HS-5 (cell line): ENCODE data around the gene UNC13B.

Source experiments
- DNase-seq: peaks from one replicate; pipeline ENCODE4 v3.0.0-alpha.2; 2012; ENCODE audit warnings: low read depth

Gene UNC13B

DNA sequence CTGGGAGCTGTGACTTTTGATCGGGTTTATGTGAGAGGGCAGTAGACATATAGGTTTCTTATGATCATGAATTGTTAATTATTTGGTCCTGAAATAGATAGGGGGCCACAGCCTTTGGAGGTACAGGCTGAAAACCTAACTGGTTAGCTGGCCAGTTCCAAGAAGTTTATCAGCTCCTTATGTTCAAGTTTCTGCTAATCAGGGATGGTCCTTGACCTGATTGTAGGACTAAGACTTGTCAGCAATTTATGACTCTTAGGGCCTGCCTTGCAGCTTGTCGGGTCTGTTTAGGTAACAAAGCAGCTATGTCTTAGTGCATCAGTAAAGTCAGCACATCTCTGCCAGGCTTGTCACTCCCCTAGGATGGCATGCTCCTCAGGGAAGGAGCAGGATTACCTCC, 176.3 kb downstream of the UNC13B start:
- no peak for DNase-seq

DNA sequence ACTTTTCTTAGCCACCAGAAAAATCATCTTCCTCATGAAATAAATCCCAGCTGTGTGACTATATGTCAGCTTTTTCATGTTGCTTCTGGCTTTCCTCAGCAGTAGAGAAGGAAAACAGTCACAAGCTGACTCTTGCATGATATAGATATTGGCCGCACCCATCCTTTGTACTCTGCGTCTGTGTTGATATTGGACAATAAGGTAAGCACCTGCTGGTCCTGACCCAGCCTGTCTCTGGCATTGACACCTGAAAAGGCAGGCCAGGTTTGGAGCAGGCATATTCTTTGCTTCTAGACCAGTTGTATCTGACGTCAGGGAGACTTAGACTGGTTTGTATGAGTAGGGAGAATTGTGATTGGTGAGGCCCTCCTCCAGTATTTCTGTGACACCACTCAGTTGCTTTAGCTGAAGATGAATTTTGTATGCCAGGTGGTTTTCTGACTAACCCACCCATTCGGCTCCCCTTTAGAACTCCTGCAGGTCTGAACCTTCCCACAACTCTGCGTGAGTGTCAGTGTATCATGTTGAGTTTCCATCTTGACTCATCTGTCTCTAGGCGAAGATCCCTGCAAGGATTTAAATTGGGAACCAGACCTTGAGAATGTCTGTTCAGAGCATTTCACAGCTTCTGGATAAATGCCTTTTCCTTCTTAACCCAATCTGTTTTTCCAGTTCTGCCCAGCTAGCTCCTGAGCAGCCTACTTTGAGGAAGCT, 176.9 kb downstream of the UNC13B start:
- DNase-seq, result no peak

GRCh38 chr9:35340046-35340445, 178.2 kb downstream of the UNC13B start:
- no peak for DNase-seq

- DNase-seq, result no peak
These were observed 179.2 kb downstream of the UNC13B start for GRCh38 chr9:35341021-35341420.

- DNase-seq, result no peak
These were observed 179.8 kb downstream of the UNC13B start for GRCh38 chr9:35341585-35341984.

DNA sequence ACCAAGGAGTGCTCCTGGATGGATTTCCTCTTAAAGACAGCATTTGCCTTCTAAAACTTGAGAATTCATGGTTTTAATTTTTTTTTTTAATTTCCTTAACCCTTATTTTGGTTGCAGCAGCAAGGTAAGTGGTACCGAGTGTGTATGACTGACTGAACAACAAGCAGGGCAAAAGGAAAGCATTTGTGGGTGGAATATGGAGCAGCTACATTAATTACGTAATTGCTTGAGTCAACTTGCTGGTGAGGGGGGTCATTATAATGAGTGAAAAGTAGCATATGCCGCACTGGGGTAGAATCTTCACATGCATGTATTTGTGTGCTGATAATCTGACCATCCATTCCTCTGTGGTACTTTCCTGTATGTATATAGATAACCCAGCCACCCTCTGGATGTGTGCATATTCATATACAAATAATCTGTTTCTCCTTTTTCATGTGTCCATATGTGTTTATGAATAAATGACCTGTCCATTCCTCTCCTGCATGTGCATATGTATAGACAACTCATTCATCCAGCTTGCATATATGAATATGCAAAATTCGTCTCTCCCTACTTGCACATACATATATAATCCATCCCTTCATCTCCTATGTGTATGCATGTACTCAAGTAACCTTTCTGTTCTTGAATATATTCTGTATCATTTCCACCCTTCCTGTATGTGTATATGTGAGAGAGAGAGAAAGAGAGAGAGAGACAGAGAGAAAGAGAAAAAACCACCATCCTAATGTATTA, 180.6 kb downstream of the UNC13B start:
- DNase-seq, result no peak

- DNase-seq, result no peak
These were observed 186.3 kb downstream of the UNC13B start for GRCh38 chr9:35348109-35348508.

- DNase-seq, result no peak
These were observed 187.6 kb downstream of the UNC13B start for GRCh38 chr9:35349287-35349990.

GRCh38 chr9:35350212-35350611, 188.4 kb downstream of the UNC13B start:
- DNase-seq, result no peak

DNA sequence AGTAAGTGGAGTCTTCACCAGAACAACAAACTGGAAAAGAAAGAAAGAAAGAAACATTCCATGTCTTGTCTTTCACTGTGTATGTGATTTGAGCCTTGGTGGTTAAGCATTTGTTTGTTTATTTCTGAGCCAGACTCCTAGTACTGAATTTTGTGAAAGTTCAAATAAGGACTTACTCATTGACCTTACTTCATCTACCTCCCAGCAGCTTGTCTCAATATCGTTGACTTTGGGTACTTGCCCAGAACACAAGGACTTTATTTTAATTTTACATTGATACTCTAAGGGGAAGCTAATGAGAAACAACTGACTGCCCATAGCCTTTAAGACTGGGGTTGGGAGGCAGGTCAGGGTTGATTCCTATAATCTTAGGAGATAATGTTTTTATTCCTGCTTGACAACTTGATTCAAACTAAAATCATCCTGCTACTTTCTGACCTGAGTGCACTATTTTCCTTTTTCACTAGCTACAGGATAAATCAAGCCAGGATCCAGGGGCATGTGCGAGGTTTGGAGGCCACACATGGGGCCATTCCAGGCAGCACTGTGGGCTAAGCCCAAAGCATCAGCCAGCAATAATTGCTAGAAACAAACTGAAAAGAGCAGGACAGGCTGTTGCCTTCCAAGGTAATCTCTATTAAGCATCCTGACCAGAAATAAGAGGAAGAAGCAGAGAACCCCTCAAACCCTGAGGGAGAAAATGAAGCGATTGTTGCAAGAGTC, 189.2 kb downstream of the UNC13B start:
- DNase-seq, result no peak

DNA sequence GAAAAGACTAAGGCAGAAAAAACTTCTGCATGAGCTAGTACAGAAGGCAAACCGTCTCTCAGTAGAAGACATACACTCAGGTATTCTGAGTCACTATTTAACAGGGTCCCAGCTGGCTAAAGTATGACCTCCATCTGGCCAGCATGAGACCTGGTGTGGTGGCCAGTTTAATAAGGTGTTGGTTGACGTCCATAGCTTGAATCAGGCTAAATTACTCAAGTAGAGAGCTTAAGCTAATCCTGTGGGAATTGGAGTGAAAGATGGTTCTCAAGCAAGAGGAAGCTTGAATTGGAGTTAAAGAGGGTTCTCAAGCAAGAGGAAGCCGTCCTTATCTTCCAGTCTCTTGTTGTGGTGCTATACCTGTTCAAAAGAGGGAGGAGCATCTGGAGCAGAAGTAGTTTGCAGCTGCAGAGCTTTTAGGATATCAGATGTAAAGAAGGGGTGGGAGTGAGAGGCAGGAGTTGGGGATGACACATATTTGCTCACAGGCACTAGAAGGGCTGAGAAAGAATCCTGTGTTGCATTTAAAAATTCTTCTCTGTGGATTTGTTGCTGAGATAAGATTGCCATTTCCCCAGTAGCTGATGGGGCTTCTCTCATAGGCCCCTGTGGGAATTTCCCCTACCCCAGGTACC, 192.0 kb downstream of the UNC13B start:
- no peak for DNase-seq

DNA sequence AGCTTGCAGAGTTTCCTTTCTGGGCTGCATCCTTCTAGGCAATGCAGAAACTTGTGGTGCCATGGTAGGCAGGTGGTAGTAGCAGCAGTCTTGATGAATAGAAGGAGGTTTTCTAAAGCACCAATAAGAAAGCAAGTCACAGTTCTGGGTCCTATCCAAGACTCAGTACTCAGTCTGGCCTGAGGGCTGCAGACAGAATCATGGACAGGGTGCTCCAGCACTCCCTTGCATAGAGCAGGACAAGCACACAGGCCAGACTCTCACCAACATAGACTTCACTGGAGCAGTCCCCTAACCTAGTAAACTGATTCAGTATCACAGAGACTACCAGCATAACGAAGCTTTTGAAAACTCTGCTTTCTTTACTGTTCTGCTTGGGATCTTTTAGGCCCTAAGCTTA, 194.1 kb downstream of the UNC13B start:
- DNase-seq, result no peak

DNA sequence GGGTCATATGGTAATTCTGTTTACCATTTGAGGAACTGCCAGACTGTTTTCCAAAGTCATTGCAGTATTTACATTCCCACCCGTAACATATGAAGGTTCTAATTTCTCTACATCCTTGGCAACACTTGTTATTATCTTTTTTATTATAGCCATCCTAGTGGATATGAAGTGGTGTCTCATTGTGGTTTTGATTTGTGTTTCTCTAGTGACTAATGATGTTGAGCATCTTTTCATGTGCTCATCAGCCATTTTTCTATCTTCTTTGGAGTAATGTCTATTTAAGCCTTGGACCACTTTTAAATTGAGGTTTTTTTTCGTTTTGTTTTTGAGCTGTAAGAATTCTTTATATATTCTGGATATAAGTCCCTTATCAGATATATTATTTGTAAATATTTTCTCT, 195.3 kb downstream of the UNC13B start:
- no peak for DNase-seq

GRCh38 chr9:35357826-35358225, 196.0 kb downstream of the UNC13B start:
- DNase-seq, result no peak

GRCh38 chr9:35364817-35365585, 203.2 kb downstream of the UNC13B start:
- no peak for DNase-seq

GRCh38 chr9:35366627-35367026, 204.8 kb downstream of the UNC13B start:
- DNase-seq, result no peak

DNA sequence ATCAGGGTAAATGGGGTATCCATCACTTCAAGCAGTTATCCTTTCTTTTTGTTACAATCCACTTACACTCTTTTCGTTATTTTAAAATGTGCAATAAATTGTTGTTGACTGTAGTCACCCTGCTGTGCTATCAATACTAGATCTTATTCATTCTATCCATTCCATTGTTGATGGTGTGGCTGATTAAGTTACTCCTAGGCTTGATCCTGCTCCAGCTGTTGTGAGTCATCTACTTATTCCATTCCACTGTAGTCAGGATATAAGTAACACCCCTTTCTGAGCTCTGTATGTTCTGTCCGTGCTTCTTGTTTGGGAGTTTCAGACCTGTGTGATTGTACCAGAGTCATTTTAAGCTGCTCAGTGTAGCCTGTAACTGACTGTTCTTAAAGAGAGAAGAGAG, 205.6 kb downstream of the UNC13B start:
- DNase-seq, result peak; percentile 91

GRCh38 chr9:35370241-35370640, 208.4 kb downstream of the UNC13B start:
- no peak for DNase-seq

GRCh38 chr9:35374436-35374835, 212.6 kb downstream of the UNC13B start:
- DNase-seq, result no peak

DNA sequence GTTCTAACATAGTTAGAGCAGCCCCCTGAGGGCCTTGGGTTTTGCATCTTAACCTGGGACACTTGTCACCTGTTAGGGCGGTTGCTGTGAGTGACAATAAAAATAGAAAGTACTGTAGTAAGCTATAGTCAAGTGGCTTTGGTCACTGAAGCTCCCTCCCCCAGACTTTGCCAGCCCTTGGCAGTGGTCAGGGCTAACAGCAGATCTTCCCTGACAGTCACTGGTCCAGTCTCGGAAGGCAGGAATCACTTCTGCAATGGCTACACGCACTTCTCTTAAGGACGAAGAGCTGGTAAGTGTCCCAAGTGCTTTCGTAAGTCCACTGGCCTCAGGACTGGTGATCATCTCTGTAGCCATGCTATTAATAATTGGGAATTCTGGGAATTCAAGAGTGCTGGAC, 213.1 kb downstream of the UNC13B start:
- no peak for DNase-seq

GRCh38 chr9:35380039-35380438, 218.2 kb downstream of the UNC13B start:
- no peak for DNase-seq
